Measurements from ENCODE around the gene DLGAP4. TPM values are rescaled to one million over a fixed set of nuclear protein-coding genes. Genes with fewer than 3 reads are reported as not detected.

DLGAP4 gene
- total and polyA plus RNA-seq, 12 donors, result 34.0 to 74.4 (median 55.6) TPM

- no peak for ATAC-seq
- Histone ChIP-seq H3K36me3 (no peaks in the 10 kb centered on the region), H3K4me3 (no peak overlapping the region), H3K4me1 (no peaks in the 10 kb centered on the region), H3K9me3 (no peaks in the 10 kb centered on the region), H3K27me3 (peaks cover 0 to 34% (median 14%) of the 10 kb centered on the region in 7 donors), H3K27ac (no peak overlapping the region)
- no peak for DNase-seq
- no peak for TF ChIP-seq CTCF (IDR thresholded peaks at IDR 0.05)
- intact Hi-C loops (cut with DNase I), result no loop called here
- 83 to 93% methylated on average over 3 of the region's 3 CpGs for WGBS, 2 donors
These were observed 11.5 kb downstream of the DLGAP4 start for GRCh38 chr20:36317675-36318074.

GRCh38 chr20:36318166-36318565 lies 12.0 kb downstream of the DLGAP4 start:
- intact Hi-C loops (cut with DNase I), result no loop called here
- ATAC-seq (no peak), DNase-seq (no peak)
- H3K27me3 ChIP-seq, result peaks cover 0 to 29% (median 9%) of the 10 kb centered on the region in 7 donors
- no peak for TF ChIP-seq CTCF (IDR thresholded peaks at IDR 0.05)
- H3K4me3 ChIP-seq, result no peak overlapping the region
- H3K27ac ChIP-seq, result no peak overlapping the region
- no peaks in the 10 kb centered on the region for H3K4me1 ChIP-seq
- 71 to 78% methylated on average over 3 of the region's 3 CpGs for WGBS, 2 donors
- H3K36me3 ChIP-seq, result no peaks in the 10 kb centered on the region
- no peaks in the 10 kb centered on the region for H3K9me3 ChIP-seq

- no peaks in the 10 kb centered on the region for H3K4me1 ChIP-seq
- peaks cover 0 to 13% (median 3%) of the 10 kb centered on the region in 11 donors for H3K9me3 ChIP-seq
- H3K27me3 ChIP-seq, result peaks cover 0 to 20% (median 0%) of the 10 kb centered on the region in 7 donors
- 62 to 68% methylated on average over 12 of the region's 12 CpGs for WGBS, 2 donors
- no peak overlapping the region for H3K4me3 ChIP-seq
- DNase-seq (no peak), ATAC-seq (no peak)
- no peaks in the 10 kb centered on the region for H3K36me3 ChIP-seq
- H3K27ac ChIP-seq, result no peak overlapping the region
- TF ChIP-seq CTCF (IDR thresholded peaks at IDR 0.05), result no peak
- intact Hi-C loops (cut with DNase I), result no loop called here
These were observed 13.5 kb downstream of the DLGAP4 start for GRCh38 chr20:36319356-36320260.

GRCh38 chr20:36320261-36320897 lies 14.2 kb downstream of the DLGAP4 start:
- Histone ChIP-seq H3K4me1 (no peaks in the 10 kb centered on the region), H3K27me3 (peaks cover 0 to 20% (median 0%) of the 10 kb centered on the region in 7 donors), H3K27ac (no peak overlapping the region), H3K4me3 (no peak overlapping the region), H3K36me3 (no peaks in the 10 kb centered on the region), H3K9me3 (peaks cover 0 to 21% (median 9%) of the 10 kb centered on the region in 11 donors)
- 65 to 69% methylated on average over 8 of the region's 8 CpGs for WGBS, 2 donors
- ATAC-seq (no peak), DNase-seq (no peak)
- intact Hi-C loops (cut with DNase I), result no loop called here
- no peak for TF ChIP-seq CTCF (IDR thresholded peaks at IDR 0.05)

Data from heart right ventricle (tissue), 16 donors.